NCI-H345 treated with DMSO at 0.1 percent for 48 hours (cell line): ENCODE measurements around the gene LARP1B.
A peak's percentile ranks its signal among the peaks of the same experiment; 100 is the strongest.
"Not testable (repeated sequence)": the region's sequence is repeated elsewhere in the genome, so short reads cannot be mapped to it uniquely, and the experiment has no call there.

Source experiments
- DNase-seq: peaks from one replicate; lab custom pipeline; 2025; ENCODE audit not compliant: unreplicated experiment; lab: John Stamatoyannopoulos, UW

LARP1B gene

DNA sequence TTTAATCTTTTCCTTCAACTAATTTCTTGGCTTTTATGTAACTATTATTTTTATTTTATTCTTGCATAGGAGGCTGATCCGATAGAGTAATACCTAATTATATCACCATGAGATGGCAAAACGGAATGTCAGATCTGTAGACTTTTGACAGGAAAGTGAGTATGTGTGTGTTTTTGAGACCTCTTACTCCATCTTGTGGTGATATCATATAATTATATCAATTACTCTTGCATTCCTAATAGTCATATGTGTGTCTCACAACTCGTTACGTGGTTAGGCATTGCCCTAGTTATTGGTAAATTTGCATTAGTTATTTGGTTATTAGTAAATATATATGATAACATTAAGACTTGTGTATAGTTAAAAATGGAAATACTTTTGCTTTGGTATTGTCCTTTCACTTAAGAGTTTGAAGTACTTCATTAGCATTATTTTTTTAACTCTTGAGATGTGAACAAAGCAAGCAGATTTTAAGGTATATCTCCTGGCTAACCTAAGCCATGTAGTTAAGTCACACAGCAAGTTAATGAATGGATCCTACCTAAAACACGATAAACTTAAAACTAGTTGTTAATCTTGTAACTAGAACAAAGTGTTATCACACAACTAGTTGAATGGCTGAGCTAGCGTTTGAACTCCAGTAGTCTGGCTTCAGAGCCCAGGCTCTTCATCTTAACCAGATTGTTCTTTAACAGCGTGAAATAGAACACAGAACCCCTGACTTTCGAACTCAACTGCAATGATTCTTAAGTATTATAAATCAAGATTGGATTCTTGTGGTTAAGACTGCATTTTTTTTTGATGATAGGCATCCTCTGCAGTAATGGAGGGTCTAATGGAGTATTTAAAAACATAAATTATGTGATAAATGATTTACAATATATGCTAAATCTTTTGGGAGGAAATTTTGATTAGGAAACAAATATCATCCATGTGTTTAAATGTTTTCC, 159.4 kb downstream of the LARP1B start:
- DNase-seq: no peak

DNA sequence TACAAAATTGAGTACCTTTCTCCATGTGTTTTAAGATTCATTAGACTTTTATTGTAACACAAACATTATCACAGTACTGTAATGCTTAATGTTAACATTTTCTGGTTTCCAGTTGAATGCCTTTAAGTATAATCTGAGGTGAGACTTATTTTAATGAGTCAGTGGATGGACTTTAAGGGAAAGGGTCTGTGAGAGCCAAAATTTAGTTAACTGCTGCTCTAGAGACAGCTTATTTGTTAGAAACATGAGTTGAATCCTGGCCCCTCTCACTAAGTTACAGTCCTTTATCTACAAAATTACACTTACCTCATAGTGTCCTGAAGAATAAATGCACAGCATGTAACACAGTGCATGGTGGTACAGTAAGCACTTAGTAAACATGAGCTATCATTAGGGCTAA, 160.5 kb downstream of the LARP1B start:
- no peak for DNase-seq

DNA sequence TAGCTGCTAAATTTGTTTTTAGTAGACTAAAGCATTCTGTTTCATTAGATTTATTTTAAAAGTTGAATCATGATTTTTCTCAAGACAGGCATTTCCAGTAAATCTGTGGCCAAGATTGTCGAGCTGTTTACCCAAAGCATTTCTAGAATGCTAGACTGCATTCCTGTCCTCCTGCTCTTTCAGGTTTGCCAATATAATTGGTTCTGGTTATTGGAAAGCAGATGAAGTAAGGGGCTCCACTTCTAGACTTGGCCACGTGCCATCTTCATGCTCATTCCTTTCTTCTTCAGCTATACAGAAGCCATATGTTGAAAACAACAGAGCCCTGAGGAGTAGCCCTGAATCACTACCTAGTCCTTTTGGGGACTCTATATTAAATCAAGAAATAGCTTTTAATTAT, 164.0 kb downstream of the LARP1B start:
- no peak for DNase-seq

DNA sequence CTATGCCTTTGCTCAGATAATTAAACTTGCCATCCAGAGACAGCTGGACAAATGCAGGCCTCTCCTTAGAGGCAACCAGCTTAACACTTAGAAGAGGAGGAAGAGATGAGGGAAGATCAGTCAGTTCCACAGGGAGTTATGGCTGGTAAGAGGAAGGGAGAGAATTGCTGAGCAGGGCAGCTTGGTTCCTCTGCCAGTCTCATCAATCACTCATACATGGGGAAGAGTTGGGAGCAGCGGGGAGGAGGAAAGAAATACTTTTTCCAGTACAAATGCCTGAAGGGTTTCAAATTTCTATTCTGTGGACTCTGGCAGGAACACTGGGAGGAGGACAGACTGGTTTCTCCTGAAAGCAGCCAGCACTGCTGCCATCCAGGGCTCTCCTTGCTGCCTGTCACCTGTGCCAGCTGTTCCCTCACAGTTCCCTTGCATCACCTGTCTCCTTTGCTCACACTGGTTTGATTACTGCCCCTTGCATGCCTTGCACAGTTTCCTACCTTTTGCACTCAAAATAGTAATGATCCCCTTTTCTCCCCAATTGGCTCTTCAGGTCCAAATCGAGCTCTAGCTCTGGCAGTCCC, 167.0 kb downstream of the LARP1B start:
- peak; percentile 23 for DNase-seq

DNA sequence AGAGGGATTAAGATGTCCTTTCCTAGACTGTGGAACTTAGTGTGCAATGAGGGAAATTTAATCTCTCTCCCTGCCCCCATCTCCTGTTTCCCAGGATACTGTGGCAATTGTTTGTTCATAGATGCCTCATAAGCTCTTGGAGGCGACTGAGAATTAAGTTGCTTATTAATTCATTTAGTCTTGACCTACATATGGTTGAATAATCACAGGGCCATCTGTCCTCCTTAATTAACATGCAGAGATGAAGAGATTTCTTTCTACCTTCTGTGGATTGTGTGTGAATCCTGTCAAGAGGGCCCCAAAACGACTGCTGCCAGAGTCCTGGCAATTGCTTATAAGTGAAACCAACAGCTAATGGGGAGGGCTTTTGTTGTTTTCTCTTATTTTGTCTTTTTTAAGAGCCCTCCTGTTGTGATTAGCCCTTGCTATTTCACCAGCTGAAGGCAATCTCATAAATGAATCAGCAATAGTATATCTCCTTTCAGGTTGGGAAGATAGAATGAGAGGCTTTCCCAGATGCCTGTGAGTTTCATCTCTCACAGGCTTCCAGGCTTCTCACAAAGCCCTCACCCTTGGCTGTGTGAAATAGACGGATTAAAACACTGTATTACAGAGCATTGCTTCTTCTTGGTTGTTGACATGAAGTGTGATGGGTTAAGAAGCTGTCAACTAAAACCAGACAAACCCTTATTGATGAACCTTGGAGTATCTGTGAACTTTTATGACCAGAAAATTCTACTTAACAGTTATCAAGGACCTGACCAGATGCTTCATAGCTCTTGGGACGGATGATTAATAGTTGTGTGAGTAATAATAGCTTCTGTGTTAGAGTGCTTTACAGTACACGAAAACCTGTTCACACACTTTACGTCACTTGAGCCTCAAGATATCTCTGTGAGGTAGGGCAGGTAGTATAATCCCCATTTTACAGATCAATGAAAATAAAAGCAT, 168.0 kb downstream of the LARP1B start:
- no peak for DNase-seq

DNA sequence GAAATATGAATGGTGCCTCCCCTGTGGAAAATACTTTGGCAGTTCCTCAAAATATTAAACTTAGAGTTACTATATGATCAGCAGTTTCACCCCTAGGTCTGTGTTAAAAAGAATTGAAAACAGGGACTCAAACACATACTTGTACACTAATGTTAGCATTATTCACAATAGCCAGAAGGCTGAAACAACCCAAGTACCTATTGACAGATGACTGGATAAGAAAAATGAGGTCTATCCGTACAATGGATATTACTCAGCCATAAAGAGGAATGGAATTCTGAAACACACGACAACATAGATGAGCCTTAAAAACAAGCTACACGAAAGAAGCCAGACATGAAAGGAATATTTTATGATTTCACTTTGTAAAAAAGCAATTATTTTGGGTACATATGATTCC, 171.6 kb downstream of the LARP1B start:
- no peak for DNase-seq

DNA sequence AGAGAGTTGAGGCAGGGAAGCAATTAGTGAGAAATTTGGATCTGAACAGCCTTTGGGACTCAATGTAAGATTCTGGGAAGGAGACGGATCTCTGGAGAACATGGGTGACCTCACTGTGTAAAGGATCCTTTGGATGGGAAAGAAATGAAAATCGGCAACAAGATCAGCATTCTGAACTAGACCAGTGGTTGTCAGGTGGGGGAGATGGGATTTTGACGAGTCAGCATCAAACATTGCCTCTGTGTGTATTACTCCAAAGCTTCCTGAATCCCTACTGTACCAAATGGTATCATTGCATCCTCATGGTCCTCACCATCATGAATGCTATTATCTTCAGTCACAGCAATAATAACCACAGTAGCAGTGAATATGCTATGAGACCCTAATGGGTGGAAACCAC, 173.7 kb downstream of the LARP1B start:
- DNase-seq: no peak

DNA sequence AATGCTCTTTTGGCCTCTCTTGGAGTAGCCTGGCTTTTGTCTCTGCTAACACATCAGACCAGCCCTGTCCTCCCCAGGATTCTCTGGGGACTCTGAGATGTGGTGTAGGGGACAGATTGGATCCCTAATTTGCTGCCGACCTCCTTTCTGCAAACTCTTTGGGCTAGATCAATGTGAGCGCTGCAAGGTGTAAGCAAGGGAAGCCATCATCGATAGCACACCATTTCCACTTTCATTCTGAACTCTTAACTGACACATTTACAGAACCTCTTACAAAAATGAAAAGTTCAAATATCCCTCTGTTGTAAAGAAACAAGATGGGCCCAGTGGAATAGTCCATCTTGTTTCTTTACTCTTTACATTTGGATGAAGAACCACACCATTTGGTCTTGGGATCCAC, 179.9 kb downstream of the LARP1B start:
- no peak for DNase-seq

DNA sequence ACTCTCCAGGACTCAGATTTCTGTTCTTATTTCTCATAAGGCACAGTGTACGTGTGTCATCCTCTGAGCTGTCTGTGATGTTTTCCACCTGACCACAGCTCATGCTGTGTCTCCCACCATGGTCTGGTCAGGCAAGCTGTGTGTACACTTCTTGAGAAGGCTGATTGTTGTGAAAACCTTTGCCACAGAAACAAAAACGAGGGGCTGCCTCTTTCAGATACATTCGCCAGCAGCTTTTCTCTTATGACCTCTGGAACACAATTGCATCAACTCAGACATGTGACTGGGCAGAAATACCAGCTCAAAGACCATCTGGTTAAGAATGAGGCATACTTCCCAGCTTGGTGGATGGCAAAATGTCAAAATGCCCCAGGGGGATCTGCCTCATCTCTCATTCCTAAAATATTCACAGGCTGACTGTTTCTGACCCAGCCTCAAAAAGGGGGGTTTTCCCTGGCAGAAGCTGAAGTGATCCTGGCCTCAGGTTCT, 180.4 kb downstream of the LARP1B start:
- no peak for DNase-seq

DNA sequence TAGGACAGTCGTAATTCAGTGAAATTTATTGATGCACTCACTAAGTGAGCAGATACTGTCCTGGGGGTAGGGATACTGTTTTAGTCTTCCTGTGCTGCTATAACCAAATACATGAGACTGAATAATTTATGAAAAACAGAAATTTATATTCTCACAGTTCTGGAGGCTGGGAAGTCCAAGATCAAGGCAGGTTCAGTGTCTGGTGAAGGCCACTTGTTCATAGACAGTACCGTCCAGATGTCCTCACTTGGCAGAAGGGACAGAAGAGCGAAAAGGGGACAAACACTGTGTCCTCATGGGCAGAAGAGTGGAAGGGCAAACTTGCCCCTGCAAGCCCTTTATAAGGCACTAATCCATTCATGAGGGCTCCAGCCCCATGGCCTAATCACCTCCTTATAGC, 180.9 kb downstream of the LARP1B start:
- DNase-seq: no peak

DNA sequence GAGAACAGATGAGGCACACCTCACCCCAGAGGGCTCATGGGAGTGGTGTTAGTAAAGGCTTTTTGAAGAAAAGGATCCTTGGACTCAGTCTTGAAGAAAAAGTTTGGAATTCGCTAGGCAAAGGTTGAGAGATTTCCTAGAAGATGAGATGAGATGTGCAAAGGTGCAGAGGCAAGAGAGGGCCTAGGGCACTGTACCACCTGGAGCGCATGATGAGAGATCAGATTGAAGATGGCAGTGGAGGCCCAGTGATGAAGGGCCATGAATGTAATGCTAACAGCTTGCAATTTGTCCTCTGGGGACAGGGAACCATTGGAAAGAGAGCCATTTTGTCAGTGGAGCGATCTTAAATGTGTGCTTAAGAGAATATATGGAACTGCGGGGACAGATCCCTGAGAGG, 181.5 kb downstream of the LARP1B start:
- DNase-seq: no peak

DNA sequence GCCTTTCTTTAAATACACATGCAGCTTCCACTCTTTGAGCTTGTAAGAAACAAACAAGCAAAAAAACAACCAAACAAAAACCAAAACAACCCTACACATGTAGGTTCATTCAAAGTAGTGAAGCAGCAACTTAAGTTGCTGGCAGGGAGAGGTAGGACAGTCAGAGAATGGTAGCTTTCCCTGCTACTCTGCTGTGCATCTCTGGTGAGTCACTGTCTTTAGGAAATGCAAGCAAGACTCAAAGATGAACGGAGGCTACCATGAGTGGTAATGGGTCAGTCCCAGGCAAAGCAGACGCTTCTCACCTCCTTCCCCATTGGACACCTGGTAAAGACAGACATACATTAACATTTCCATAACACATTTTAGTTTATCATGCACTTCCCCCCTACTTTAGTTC, 183.3 kb downstream of the LARP1B start:
- DNase-seq: no peak

DNA sequence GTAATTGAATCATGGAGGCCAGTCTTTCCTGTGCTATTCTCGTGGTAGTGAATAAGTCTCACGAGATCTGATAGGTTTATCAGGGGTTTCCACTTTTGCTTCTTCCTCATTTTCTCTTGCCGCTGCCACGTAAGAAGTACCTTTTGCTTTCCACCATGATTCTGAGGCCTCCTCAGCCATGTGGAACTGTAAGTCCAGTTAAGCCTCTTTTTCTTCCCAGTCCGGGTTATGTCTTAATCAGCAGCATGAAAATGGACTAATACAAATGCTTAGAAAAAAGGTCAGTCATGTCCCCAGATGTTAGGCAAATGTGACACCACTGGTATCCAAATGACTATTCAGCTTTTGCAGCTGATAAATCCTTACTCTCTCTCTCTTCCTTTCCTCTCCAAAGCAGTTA, 184.3 kb downstream of the LARP1B start:
- not testable (repeated sequence) for DNase-seq

DNA sequence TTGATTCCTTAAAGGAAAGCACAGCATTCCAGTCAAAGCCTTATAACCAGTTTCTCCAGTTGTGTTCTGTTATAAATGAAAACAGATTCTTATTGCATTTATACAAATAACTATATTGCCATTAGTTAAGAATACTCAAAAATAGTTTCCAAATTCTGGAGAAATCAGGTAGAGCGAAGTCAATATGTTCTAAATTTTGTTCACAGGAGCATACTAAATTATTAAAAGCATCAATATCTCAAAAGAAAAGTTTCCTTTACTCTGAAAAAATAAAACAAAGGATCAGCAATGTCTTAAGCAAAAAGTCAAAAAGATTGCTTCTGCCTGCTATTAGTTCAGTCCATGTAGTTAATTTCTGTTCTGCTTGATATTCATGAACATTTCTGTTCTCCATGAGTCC, 186.8 kb downstream of the LARP1B start:
- DNase-seq: no peak

DNA sequence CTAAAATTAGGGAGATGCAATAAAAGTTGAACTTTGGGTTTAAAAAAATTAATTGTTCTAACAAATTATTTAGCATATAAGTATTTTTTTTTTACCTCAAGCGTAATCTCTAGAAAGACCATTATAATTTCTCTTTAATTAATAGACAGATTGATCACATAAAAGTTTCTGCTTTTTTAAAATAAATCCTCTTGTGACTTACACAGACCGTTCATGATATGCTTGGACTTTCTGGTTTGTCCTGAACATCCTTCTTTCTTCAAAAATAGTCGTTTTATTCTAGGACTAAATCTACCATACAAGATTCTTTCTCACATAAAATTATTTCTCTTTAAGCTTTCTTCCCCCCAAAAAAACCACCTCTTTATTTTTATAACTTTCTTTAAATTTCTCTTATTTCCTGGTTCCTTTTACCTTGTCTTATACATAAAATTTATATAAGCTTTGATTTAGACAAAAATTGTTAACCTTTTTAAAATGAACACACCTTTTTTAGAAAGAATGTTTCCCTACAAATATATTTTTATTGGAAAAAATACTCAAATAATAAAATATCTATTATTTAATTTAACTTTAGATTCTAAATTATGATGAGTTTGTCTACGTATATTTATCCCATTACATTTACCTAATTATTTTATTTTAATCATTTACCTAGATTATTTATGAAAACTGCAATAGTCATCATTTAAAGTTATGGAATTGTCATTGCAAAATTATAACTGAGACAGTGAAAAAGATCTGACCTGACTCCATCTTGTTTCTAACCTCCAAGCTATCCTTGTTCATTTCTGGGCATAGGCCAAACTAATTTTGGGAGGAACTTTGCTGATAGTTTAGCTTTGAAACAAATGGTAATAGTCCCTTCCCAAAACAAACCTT, 188.9 kb downstream of the LARP1B start:
- no peak for DNase-seq

DNA sequence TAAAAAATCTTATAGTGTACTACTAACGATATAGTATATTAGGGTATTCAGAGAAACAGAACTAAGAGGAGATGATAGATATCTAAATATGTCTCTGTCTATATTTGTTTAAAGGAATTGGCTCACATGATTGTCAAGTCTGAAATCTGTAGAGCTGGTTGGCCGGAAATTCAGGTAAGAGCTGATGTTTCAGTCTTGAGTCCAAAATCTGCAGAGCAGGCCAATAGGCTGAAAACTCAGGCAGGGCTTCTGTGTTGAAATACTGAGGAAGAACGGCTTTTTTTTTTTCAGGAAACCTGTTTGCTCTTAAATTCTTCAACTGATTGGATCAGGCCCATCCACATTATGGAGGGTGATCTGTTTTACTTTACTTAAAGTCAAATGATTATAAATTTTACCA, 194.8 kb downstream of the LARP1B start:
- DNase-seq: no peak

DNA sequence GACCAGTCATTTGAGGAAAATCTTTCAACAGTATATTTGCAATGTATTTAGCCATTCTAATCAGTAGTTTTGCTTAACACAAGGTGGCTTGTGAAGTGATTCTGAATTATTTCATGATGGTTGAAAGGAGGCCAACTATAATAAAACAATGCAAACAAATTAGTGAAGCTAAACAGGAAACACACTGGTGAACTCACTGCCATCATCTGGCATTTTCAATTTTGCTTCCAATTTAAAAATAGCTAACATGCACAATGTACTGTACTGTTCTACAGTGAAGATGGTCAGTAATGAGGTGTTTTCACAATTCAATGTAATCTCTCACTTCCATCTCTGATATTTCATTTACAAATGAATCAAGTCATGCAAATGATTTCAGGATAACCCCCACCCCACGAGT, 195.4 kb downstream of the LARP1B start:
- no peak for DNase-seq

DNA sequence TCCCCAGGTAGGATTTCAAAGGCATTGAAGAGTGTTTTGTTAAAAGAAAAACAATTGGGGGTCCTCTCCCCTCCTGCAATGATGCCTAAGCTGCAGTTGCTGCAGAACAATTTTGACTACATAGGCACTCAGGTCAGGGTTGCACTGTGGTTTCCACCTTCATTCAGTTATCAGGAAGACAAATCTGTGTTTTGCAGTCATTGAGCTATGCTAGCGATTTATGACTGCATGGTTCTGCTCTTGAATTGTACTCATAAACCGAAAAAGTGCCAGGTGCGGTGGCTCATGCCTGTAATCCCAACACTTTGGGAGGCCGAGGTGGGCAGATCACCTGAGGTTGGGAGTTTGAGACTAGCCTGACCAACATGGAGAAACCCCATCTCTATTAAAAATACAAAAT, 197.1 kb downstream of the LARP1B start:
- DNase-seq: not testable (repeated sequence)

DNA sequence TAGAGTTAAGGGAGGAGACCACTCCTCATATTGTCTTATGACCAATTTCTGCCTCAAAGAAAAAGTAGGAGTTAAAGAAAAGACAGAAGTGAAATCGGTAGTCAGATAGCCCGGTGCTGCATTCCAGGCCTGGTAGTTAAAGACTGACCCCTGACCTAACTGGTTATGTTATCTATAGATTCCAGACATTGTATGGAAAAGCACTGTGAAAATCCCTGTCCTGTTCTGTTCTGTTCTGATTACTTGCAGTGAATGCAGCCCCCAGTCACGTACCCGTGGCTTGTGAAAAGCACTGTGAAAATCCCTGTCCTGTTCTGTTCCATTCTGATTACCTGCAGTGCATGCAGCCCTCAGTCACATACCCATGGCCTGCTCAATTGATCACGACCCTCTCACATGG, 198.8 kb downstream of the LARP1B start:
- not testable (repeated sequence) for DNase-seq
